ENCODE measurements around the gene TLE4. TPM values are rescaled to one million over a fixed set of nuclear protein-coding genes. Genes with fewer than 3 reads are reported as not detected.

TLE4 gene
- total RNA-seq, 2 donors from 2014 or later = 9.7 to 130 TPM

- Histone ChIP-seq H3K9me3 (no peaks in the 10 kb centered on the region), H3K4me3 (no peak overlapping the region), H3K4me1 (replicated peaks) (no peaks in the 10 kb centered on the region), H3K36me3 (no peaks in the 10 kb centered on the region), H3K27me3 (replicated peaks; ENCODE audit: insufficient read depth) (no peaks in the 10 kb centered on the region), H3K27ac (no peak overlapping the region)
- 70% methylated on average over 2 of the region's 2 CpGs for WGBS
- no peak for TF ChIP-seq POLR2AphosphoS5 (IDR thresholded peaks at IDR 0.05)
- TF ChIP-seq POLR2A (IDR thresholded peaks at IDR 0.05) = no peak
- TF ChIP-seq CTCF (IDR thresholded peaks at IDR 0.05) = no peak
- no peak for DNase-seq (ENCODE audit: low spot score)
- intact Hi-C loops (cut with DNase I) = no loop called here
Observed at GRCh38 chr9:79642671-79643070, 70.9 kb downstream of the TLE4 start.

GRCh38 chr9:79644048-79644447, 72.3 kb downstream of the TLE4 start:
- Histone ChIP-seq H3K27ac (no peak overlapping the region), H3K27me3 (replicated peaks; ENCODE audit: insufficient read depth) (no peaks in the 10 kb centered on the region), H3K9me3 (no peaks in the 10 kb centered on the region), H3K36me3 (no peaks in the 10 kb centered on the region), H3K4me1 (replicated peaks) (no peaks in the 10 kb centered on the region), H3K4me3 (no peak overlapping the region)
- WGBS = 87% methylated on average over 6 of the region's 6 CpGs
- DNase-seq (ENCODE audit: low spot score) = no peak
- TF ChIP-seq POLR2AphosphoS5 (IDR thresholded peaks at IDR 0.05) (no peak), CTCF (IDR thresholded peaks at IDR 0.05) (no peak), POLR2A (IDR thresholded peaks at IDR 0.05) (no peak)
- intact Hi-C loops (cut with DNase I) = no loop called here

GRCh38 chr9:79644601-79645000, 72.8 kb downstream of the TLE4 start:
- Histone ChIP-seq H3K27me3 (replicated peaks; ENCODE audit: insufficient read depth) (no peaks in the 10 kb centered on the region), H3K27ac (no peak overlapping the region), H3K4me3 (no peak overlapping the region), H3K4me1 (replicated peaks) (no peaks in the 10 kb centered on the region), H3K9me3 (no peaks in the 10 kb centered on the region), H3K36me3 (no peaks in the 10 kb centered on the region)
- DNase-seq (ENCODE audit: low spot score) = no peak
- intact Hi-C loops (cut with DNase I) = no loop called here
- 92% methylated on average over 4 of the region's 4 CpGs for WGBS
- no peak for TF ChIP-seq POLR2A (IDR thresholded peaks at IDR 0.05)
- TF ChIP-seq CTCF (IDR thresholded peaks at IDR 0.05) = no peak
- no peak for TF ChIP-seq POLR2AphosphoS5 (IDR thresholded peaks at IDR 0.05)

GRCh38 chr9:79645110-79645509, 73.3 kb downstream of the TLE4 start:
- no peak overlapping the region for H3K27ac ChIP-seq
- no peak for DNase-seq (ENCODE audit: low spot score)
- intact Hi-C loops (cut with DNase I) = no loop called here
- no peak overlapping the region for H3K4me3 ChIP-seq
- H3K9me3 ChIP-seq = no peaks in the 10 kb centered on the region
- H3K27me3 ChIP-seq (replicated peaks; ENCODE audit: insufficient read depth) = no peaks in the 10 kb centered on the region
- no peaks in the 10 kb centered on the region for H3K36me3 ChIP-seq
- WGBS = 98% methylated on average over 3 of the region's 3 CpGs
- no peaks in the 10 kb centered on the region for H3K4me1 ChIP-seq (replicated peaks)
- TF ChIP-seq CTCF (IDR thresholded peaks at IDR 0.05) (no peak), POLR2AphosphoS5 (IDR thresholded peaks at IDR 0.05) (no peak), POLR2A (IDR thresholded peaks at IDR 0.05) (no peak)

- H3K4me3 ChIP-seq = no peak overlapping the region
- H3K27ac ChIP-seq = no peak overlapping the region
- no peak for DNase-seq (ENCODE audit: low spot score)
- no peaks in the 10 kb centered on the region for H3K36me3 ChIP-seq
- no peaks in the 10 kb centered on the region for H3K27me3 ChIP-seq (replicated peaks; ENCODE audit: insufficient read depth)
- TF ChIP-seq POLR2A (IDR thresholded peaks at IDR 0.05) (no peak), POLR2AphosphoS5 (IDR thresholded peaks at IDR 0.05) (no peak), CTCF (IDR thresholded peaks at IDR 0.05) (no peak)
- no peaks in the 10 kb centered on the region for H3K9me3 ChIP-seq
- 97% methylated on average over 1 of the region's 1 CpG for WGBS
- intact Hi-C loops (cut with DNase I) = no loop called here
- H3K4me1 ChIP-seq (replicated peaks) = no peaks in the 10 kb centered on the region
Observed at GRCh38 chr9:79646096-79646495, 74.3 kb downstream of the TLE4 start.

All from prostate gland (tissue), 2 donors.